ENCODE data around the gene GNG8. TPM values are rescaled to one million over a fixed set of nuclear protein-coding genes. Genes with fewer than 3 reads are reported as not detected.

Gene GNG8
- total and polyA plus RNA-seq, 2 of the 13 experiments (the other 11 are each of a cell fraction or from before 2014, with no cell fraction given): not detected

DNA sequence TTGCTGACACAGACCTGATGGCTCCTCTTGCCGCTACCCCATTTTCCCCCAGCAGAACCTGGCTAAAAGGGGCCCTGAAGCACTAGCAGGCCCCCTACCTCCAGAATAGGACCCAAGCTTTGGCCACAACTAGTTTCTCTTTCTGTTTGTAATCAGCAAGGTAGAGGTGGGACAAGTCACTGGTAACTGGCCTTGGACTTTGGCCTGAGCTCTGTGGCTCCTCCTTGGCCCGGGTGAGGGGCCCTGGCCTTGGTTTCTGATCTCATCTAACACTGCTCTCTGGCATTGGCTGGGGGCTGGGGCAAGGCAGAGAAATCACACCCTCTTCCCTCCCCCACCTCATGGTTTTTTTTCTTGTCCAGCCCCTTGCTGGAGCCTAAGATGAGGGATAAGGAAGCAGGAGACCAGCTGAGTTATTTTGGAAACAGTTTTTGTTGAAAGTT lies 32.8 kb downstream of the GNG8 start (continued):
- 0 out of 2 replicates have a peak, but pooled peaks have one; percentile 46 for TF ChIP-seq NFIC (IDR thresholded peaks at IDR 0.05; ENCODE audit: low read length)
- TF ChIP-seq TFDP2 (CRISPR knock-in tag; IDR thresholded peaks at IDR 0.05): no peak
- TF ChIP-seq ZNF3 (CRISPR knock-in tag; IDR thresholded peaks at IDR 0.05): no peak
- TF ChIP-seq, protein P1, sequence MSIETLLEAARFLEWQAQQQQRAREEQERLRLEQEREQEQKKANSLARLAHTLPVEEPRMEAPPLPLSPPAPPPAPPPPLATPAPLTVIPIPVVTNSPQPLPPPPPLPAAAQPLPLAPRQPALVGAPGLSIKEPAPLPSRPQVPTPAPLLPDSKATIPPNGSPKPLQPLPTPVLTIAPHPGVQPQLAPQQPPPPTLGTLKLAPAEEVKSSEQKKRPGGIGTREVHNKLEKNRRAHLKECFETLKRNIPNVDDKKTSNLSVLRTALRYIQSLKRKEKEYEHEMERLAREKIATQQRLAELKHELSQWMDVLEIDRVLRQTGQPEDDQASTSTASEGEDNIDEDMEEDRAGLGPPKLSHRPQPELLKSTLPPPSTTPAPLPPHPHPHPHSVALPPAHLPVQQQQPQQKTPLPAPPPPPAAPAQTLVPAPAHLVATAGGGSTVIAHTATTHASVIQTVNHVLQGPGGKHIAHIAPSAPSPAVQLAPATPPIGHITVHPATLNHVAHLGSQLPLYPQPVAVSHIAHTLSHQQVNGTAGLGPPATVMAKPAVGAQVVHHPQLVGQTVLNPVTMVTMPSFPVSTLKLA (IDR thresholded peaks at IDR 0.05): no peak
- no peak for TF ChIP-seq RORA (CRISPR knock-in tag; IDR thresholded peaks at IDR 0.05)
- peak; percentile 59; the same call in 1 of the 2 replicates for TF ChIP-seq MEF2D (CRISPR knock-in tag; IDR thresholded peaks at IDR 0.05)
- no peak for TF ChIP-seq ZBTB46 (CRISPR knock-in tag; IDR thresholded peaks at IDR 0.05; ENCODE audit: borderline replicate concordance)
- TF ChIP-seq ZNF563 (CRISPR knock-in tag; IDR thresholded peaks at IDR 0.05): no peak
- no peak for TF ChIP-seq ZFP36L1 (CRISPR knock-in tag; IDR thresholded peaks at IDR 0.05)
- TF ChIP-seq FOSL2 (CRISPR knock-in tag; IDR thresholded peaks at IDR 0.05): peak; percentile 53
- no peak for TF ChIP-seq SP2 (CRISPR knock-in tag; IDR thresholded peaks at IDR 0.05)
- TF ChIP-seq HNRNPLL (IDR thresholded peaks at IDR 0.05; ENCODE audit: low read depth, low read length, poor library complexity, severe bottlenecking): no peak
- TF ChIP-seq FOXA3 (CRISPR knock-in tag; IDR thresholded peaks at IDR 0.05): peak; percentile 57; the same call in 1 of the 2 replicates
- no peak for TF ChIP-seq HHEX (CRISPR knock-in tag; IDR thresholded peaks at IDR 0.05)
- TF ChIP-seq FIP1L1 (IDR thresholded peaks at IDR 0.05; ENCODE audit: borderline replicate concordance, insufficient read depth, low read depth, low read length): no peak
- no peak for TF ChIP-seq MAZ (IDR thresholded peaks at IDR 0.05; ENCODE audit: borderline replicate concordance, low read depth, low read length)
- 0 out of 2 replicates have a peak, but pooled peaks have one; percentile 4 for TF ChIP-seq MAZ (CRISPR knock-in tag; IDR thresholded peaks at IDR 0.05; ENCODE audit: low read depth)
- peak; percentile 55; the same call in 1 of the 2 replicates for TF ChIP-seq TARDBP (CRISPR knock-in tag; IDR thresholded peaks at IDR 0.05)
- TF ChIP-seq, protein P2, sequence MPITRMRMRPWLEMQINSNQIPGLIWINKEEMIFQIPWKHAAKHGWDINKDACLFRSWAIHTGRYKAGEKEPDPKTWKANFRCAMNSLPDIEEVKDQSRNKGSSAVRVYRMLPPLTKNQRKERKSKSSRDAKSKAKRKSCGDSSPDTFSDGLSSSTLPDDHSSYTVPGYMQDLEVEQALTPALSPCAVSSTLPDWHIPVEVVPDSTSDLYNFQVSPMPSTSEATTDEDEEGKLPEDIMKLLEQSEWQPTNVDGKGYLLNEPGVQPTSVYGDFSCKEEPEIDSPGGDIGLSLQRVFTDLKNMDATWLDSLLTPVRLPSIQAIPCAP (CRISPR knock-in tag; IDR thresholded peaks at IDR 0.05; ENCODE audit: low read depth): peak; percentile 98
- TF ChIP-seq ZNF75D (CRISPR knock-in tag; IDR thresholded peaks at IDR 0.05; ENCODE audit: borderline replicate concordance): no peak
- TF ChIP-seq U2AF1 (optimal IDR thresholded peaks at IDR 0.05; ENCODE audit: low read depth, low read length): no peak
- TF ChIP-seq MED1 (CRISPR knock-in tag; IDR thresholded peaks at IDR 0.05): peak; percentile 50; the same call in 1 of the 2 replicates
